HG02623 (cell line): Measurements from ENCODE around the gene IPPK.

ENCODE experiments used
- ATAC-seq: cut with Tn5 transposase; IDR thresholded peaks from one replicate; pipeline ENCODE4 v1.9.1; 2021; ENCODE audit warnings: moderate library complexity; ENCODE audit not compliant: unreplicated experiment

IPPK gene

DNA sequence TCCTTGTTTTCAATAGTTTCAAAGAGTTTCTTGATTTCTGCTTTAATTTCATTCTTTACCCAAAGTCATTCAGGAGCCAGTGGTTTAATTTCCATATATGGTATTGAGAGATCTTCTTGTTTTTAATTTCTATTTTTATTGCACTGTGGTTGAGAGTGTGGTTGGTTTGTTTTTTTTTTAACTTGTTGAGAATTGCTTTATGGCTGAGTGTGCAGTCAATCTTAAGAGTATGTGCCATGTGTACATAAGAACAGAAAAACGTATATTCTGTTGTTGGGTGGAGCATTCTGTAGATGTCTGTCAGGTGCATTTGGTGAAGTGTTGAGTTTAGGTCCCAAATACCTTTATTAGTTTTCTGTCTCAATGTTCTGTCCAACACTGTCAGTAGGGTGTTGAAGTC lies 26.7 kb upstream of the IPPK start:
- no peak for ATAC-seq

DNA sequence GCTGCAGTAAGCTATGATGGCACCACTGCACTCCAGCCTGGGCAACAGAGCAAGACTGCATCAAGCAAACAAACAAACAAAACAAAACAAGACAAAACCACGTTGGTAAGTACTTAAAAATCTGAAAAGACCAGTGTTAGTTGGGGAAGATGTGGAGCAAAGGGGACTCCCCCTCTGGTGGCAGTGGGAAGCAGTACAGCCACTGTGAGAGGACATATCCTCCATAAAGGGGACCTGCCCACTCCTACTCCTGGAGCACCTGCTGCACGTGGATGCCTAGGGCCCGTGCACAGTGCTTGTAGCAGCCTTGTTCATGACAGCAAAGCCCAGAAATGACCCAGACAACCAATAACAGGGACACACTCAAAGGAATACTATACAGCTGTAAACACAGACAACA lies 17.0 kb upstream of the IPPK start:
- no peak for ATAC-seq

DNA sequence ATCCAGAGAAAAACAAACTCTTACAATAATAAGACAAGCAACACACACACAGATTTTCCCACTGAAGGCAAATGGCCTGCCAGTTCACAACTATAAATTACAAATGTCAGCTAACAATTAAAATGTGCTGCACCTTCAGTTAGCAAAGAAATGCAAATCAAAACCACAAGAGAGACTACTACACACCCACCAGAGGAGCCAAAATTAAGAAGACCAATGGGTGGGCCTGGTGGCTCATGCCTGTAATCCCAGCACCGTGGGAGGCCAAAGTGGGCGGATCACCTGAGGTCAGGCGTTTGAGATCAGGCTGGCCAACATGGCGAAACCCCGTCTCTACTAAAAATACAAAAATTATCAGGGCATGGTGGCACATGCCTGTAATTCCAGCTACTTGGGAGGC lies 15.1 kb upstream of the IPPK start:
- ATAC-seq, result no peak

DNA sequence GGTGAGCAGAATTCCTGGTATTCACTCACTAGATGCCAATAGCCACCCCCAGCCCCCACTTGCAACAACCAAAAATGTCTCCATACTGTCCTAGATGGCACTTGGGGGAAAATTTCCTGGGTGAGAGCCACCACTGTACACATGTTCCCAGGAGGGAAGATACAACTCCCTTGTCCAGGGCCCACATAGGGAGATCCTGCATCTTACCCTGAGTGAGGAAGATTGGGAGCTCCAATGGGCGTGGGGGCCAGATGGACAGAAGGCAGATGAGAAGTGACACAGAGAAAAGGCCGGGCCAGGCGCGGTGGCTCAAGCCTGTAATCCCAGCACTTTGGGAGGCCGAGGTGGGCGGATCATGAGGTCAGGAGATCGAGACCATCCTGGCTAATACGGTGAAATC lies 12.3 kb upstream of the IPPK start:
- ATAC-seq, result no peak

DNA sequence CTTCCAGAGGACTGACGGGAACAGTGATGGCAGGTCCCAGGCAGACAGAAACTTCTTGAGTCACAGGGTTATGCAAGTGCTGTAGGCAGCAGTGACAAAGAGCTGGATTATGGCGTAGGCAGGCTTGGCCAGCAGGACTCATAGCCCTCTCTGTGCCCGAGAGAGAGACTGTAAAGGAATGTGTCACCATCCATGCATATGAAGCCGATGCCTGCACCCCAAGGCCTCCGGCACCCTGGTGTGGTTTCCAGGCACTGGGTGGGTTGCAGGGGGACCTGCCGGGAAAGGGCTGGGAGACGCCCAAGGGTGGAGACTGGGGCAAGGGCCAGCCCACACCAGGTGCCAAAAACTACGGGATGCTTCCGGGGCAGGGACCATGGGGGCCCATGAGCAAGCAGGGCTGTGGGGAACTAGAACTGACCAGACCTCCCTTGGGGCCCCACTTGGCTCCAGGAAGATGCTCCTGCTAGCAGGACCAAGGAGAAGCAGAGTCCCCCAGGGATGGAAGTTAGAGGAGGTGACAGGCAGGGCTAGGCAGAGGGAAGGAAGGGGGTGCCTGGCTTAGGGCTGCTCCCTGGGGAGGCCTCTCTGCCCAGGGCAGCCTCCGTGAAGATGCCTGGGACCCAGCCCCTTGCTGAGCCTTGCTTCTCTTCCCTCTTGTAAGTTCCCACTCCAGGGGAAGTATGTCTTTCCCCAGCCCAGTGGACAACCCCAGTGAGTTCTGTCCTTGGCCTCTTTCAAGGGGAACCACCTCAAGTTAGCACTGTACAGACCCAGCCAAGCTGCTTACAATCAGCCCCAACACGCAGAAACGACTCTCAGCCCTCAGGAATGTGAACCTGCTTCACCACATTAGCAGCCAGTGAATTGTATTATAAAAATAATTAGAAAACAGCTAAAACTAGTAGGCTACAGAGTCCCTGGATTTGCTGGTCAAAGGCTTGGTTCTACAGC lies 10.5 kb upstream of the IPPK start:
- ATAC-seq, result no peak

DNA sequence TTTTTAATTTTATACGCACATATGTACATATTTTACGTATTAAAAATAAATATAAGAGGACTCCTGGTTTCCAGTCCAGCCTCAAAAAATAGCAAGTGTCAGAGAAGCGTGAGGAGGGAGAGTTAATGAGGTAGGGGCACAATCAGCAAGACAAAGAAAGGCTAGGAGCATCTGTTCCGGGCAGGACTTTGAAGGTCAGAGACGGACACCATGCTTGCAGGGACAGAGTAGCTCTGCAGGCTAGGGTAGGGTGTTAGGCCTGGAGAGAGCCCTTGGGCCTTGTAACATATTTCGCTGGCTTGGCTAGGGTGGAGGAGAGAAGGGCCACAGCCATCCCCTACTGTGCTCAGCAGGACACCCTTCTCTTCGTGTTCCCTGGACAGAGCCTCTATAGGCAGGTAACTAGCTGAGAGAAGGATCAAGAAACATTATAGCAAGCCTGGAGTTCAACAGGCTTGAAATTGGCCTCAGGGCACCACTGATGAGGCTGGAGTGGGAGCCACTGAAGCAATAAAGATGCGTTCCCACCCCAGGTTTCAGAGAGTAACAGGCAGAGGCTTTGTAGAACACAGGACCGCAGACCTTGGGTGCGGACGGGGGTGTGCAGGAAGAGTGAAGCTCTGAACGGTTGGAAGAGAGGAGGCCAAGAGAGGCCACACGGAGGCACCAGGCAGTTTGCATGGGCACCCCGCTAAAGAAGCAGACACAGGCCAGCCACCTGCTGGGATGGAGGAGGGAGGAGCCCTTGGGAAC lies 9.7 kb upstream of the IPPK start:
- ATAC-seq, result no peak

DNA sequence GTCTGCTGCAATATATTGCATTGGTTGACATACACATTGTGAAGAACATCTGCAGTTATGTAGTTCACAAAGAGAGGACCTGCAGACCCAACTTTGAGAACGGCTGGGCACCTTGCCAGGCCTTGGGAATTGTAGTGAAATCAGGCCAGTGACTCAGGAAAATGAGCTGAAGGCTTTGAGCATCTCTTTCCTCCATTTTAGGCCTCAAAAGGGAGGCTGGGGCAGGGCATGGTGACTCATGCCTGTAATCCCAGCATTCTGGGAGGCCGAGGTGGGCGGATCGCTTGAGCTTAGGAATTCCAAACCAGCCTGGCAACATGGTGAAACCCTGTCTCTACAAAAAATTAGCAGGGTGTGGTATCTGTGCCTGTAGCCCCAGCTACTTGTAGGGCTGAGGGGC lies 1.4 kb upstream of the IPPK start:
- no peak for ATAC-seq

DNA sequence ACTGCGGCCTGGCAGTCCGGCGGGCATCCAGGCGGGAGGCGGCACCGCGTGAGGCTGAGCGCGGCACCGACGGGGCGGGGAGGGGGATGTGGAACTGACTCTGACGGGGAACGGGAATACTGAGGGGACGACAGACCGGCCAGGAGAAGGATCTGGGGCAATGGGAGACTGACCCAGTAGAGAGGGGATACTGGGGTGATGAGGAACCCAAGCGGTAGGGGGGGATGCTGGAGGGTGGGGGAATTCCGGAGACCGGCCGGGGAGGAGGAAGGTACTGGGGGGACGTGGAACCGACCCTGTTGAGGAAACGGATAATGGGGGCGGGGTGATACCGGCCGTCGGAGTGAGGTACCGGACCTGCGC lies 423 bp downstream of the IPPK start:
- no peak for ATAC-seq

DNA sequence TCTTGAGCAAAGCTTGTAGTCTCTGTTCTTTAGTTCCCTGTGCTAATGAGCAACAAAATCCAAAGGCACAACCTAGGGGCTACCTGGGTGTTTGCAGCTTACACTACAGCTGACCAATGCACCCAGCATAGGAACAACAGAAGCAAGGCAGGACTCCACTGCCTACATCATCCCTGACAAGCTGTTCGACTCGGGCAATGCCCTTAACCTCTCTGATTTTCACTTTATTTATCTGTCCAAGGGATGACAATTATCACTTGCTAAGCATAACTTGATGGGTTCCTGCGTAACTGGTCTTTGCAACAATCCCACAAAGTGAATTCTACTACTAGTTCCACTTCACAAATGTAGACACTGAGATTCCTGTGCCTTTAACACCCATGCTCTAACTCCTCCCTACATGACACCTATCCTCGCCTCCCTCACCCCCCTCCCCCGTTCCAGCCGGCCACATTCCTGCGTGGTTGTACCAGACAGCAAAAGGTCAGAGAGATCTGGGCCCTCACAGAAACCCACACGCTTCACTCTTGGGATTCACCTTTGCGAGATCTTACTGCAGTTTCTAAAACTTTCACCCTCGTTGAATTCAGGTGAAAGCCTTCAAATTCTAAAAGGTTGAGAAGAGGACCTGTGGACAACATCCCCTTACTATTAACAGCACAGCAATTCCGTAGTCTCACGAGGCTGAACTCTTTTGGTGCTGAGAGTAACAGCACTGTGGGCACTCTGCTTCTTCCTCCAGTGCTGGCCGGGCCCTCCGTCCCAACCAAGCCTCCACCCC lies 995 bp downstream of the IPPK start:
- ATAC-seq, result no peak

DNA sequence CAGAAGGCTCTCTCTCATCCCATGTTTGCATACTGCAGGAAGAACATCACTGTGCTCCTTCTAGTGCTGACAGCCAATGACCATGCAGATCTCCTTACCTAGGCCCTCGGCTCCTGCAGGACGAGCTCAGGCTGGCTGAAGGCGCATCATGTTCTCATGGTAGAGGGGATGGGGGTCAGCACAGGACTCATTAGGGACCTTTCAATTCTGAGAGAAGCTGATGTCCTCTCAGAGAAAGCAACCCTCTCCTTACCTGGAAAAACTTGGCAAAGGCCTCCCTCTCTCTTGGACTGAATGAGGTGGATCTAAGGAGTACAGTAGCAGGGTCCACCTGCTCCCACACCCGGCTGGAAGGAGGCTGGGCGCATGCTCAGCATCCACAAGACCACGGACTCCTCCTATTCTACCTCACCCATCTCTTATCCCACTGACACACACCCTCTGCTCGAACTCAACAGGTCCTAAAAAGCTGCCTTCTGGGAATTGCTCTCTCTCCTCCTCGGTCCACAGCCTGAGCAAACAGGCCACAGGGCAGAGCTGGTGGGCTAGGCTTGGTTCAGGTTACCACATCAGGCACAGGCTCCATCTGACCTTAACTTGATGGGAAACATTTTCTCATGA lies 2.9 kb downstream of the IPPK start:
- no peak for ATAC-seq

DNA sequence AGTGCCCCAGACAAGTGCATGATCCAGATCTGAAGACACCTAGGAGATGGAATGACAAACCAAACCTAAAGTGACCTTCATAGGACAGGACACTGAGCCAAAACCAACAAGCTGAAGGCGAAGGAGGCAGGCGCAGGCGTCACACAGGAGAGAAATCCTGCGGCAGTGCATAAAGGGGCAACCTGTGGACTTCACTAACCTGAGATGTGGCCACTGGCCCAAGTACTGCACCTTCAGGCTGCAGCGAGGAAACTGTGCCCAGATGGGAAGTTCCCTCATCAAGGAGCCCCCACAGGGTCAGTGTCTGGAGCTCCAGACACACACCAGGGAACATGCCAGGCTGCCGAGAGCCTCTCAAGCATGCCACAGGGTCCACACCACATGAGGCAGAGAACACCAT lies 3.7 kb downstream of the IPPK start:
- ATAC-seq, result no peak

DNA sequence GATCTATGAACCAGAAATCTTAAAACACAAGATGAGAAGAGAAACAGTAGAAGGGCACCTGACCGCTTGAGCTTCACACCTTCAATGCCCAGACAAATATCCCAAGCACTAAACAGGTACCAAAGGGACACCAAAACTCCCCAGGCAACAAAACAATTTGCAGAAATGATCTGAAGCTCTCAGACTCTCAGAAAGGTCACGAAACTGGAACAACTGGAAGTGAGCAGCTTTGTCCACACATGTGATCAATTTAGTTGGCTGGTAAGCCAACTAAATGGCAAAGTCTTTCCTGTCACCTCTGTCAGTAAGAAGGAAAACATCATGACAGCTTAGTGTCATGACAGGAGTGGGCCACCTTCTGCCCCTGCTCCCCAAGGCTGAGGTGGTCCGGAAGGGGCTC lies 4.1 kb downstream of the IPPK start:
- no peak for ATAC-seq

DNA sequence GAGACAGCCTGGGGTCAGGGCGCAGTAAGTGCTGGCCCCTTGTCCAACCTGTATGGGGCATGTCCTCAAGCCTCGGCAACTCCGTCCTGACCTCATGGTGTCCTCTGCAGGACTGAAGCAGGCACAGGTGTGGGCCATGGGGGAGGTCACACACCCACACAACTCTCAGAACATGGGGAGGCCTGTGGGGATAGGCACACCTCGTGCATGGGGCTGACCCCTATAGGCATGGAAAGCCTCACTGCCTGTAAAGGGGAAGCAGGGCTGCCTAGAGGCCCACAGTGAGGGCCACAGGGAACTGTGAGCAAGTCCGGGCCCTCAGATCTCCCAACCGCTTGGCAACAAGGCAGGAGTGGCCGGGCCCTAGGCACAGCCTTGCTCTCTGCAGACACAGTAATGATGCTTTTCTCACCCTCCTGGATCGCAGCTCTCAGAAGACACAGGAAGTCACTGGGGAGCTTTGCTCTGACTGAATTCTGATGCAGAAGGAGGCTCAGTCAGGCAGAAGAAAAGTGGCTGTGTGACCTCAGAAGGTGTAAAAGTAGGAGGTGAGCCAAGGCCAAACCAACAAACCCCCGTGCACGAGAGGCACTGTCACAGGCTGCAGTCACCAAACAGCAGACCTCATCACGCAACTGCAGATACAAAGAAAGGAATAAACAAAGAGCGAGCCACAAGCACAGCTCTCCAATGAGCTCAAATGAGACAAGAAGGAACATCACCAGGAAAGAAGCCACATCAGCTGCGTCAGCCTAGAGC lies 5.4 kb downstream of the IPPK start:
- ATAC-seq, result no peak

DNA sequence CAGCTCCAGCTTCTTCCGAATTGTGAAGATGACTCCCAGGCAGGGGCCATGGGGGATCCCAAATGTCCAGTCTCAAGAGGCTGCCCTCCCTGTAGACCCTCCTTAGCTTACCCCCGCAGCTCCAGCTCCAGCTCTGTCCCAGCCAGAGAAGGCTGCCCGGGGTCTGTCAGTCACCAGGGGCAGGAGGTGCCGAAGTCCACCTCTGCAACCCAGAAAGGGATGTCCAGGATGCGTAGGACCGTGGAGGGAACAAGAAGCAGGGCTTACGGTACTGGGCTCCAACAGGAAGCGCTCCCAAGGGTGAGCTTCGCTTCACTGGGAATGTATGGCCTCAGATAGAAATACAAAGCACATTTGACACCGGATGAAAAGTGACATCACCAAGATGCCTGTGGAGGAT lies 6.0 kb downstream of the IPPK start:
- ATAC-seq, result no peak

DNA sequence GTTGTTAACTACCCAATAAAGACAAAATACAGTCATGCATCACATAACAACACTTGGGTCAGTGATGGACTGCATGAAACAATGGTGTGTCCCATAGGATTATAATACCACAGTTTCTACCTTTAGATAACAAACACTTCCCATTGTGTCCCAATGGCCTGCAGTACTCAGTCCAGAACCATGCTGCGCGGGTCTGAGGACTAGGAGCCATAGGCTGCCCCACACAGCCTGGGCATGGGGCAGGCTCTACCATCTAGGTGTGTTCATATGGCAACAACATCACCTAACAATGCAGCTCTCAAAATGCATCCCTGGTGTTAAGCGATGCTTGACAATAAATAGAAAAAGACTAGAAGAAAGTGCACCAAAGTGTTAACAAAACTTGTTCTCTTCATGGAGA lies 6.8 kb downstream of the IPPK start:
- ATAC-seq, result no peak

DNA sequence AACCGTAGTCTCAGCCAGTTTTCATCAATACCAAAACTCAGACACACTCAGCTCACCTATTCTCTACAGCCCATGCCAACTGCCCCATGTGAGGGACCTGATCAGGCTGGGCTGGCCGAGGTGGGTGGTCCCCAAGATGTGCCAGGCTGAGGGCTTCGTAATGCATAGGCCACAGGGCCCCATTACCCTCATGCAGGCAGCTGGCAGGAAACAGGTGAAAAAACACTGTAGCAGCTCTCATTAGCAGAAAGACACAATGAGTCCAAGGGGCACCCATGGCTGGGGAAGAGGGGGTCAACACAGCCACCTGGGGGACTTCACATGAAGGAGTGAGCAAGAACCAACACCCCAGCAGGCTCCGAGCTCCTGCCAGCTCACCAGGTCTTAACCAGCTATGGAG lies 8.2 kb downstream of the IPPK start:
- ATAC-seq, result no peak

DNA sequence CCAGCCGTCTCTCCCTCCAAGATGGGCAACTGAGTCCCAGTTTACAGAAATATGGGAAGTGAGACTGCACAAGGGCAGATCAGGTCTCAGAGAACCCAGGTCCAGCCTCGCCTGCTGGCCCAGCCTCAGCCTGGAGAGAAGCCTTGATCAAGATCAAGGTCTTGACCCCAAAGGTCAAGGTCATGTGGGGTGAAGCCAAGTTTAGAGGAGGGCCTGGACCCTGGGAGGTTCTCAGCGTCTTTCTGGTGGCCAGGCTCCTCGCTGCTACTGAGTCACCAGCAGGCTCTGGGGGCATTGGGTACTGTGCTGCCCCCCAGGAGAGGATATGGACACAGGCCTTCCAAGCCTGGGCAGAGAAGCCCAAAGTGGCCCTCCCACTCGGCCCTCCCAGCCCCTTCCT lies 8.8 kb downstream of the IPPK start:
- no peak for ATAC-seq

DNA sequence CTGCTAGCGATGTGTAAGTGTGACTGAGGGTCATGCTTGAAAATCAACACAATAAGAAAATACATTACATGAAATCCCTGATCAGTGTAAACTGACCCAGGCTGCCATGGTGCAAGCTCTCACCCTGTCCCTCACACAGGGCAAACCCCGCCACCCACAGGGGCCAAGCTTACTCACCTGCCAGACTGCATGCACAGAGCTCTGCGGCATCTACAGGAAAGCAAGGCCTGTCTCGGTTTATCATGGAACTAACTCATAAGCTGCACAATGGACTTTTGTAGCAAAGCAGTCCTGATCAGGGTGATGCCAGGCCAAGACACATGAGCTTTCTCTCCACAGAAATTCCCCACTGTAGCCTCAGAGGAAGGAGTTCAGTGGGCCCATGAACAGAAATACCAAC lies 9.7 kb downstream of the IPPK start:
- no peak for ATAC-seq

DNA sequence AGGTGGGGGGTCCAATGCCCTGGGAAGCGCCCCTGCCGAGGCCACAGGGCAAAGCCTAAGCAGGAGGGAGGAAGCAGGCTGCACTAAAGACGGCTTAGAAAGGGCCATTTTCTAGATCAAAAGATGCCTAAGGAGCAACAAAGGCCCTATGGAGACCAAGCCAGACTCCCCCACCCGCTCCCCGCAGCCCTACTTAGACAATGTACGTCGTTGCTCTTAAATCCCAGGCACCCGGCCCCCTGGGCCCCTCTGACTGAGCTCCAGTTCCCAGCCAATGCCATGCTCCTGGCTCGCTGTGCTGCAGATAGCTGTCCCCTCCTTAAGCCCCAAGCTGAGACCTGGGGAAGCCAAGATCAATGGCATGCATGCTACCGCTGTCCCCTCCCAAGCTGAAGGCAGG lies 10.3 kb downstream of the IPPK start:
- ATAC-seq, result no peak

DNA sequence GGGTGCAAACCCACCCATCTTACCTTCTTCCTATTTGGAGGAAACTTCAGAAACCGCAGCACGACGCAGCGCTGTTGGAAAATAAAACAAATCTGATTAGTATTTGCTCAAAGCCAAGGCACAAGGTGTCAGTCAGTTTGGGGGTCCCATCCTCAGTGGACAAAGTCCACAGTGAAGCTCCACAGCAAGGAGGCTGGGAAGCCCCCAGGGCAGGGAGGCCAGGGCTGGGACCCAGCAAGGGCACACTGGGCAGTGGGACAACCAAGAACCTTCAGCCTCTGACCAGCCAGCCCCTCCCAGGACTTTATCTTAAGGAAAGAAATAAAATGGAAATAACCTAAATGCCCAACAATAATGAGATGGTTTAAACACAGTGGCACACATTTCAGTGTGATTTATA lies 11.3 kb downstream of the IPPK start:
- no peak for ATAC-seq

DNA sequence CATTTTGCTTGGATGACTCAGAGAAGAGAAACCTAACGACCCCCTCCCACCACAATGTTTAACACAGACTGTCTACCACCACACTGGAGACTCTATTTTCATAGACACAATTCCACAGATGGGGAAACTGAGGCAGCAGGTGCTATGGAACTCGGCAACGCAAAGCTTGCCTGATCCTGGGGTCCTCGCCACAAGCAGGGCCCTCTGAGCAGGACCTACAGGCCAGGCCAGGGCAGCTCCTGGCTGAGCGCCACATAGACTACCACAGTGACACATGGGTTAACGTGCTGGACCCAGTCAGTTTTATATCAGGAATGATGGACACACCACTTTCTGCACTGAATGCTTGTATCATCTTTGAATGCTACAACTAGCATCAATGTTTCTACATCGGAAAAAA lies 11.8 kb downstream of the IPPK start:
- no peak for ATAC-seq
